ENCODE data around the gene FAM13C. TPM values are rescaled to one million over a fixed set of nuclear protein-coding genes. Genes with fewer than 3 reads are reported as not detected.

The FAM13C gene
- total and polyA plus RNA-seq, 2 of the 13 experiments (the other 11 are each of a cell fraction or from before 2014, with no cell fraction given): 0.07 to 0.26 TPM

- BruUV-seq (replicated peaks): no TSS peak
- CTCF ChIA-PET (ENCODE audit: low intra/inter-chr PET ratio, low total read pairs): no interaction called here
Measured at GRCh38 chr10:59397961-59398360, 35.6 kb upstream of the FAM13C start.

DNA sequence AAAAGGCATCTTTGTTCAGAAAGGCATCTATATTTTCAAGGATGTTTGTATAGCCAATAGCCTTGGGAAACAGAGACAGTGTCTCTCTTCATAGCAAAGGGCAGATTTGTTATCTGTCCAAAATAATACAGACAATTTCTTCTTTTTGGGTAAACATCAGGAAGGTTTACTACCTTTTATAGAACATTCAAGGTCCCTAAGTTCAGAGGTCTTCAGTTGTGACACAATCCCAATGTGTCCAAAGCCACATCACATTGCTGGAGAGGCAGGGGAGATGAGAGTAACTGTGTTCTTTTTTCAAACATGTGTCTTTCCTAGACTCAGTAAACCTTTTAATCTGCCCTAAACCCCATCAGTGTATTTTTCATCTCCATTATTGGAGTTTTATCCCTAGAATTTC is 33.6 kb upstream of the FAM13C start:
- H3K27ac ChIP-seq (ENCODE audit: extremely low read length, insufficient read depth, low read length): no peak overlapping the region
- no peaks in the 10 kb centered on the region for H3K9me3 ChIP-seq (ENCODE audit: low read length)
- H3K79me2 ChIP-seq (ENCODE audit: insufficient read depth, low read length): no peaks in the 10 kb centered on the region
- no peaks in the 10 kb centered on the region for H3K36me3 ChIP-seq (replicated peaks in 1 of 2; ENCODE audit: control insufficient read depth in 1 of 2, insufficient read depth in 2 of 2, low read length in 2 of 2)
- no peaks in the 10 kb centered on the region for H4K20me1 ChIP-seq (ENCODE audit: insufficient read depth, low read length)
- FAIRE-seq (peak; percentile 56), DNase-seq (ENCODE audit: low spot score) (peak; percentile 68), ATAC-seq (peak; percentile 89)
- CTCF ChIA-PET (ENCODE audit: low intra/inter-chr PET ratio, low total read pairs): no interaction called here
- peaks cover 14% of the 10 kb centered on the region; the same call in 1 of the 2 replicates for H3K4me1 ChIP-seq (ENCODE audit: insufficient read depth, low read length)
- no peak overlapping the region for H3K9ac ChIP-seq (ENCODE audit: insufficient read depth, low read depth, low read length)
- no peak overlapping the region for H2AFZ ChIP-seq (ENCODE audit: low read length)
- no peak overlapping the region for H3K4me3 ChIP-seq (replicated peaks in 1 of 3; ENCODE audit: insufficient read depth in 1 of 3, low read depth in 2 of 3, low read length in 3 of 3)
- intact Hi-C loops (cut with micrococcal nuclease; ENCODE audit: unreplicated experiment): no loop called here
- in situ Hi-C loops (cut with HindIII; ENCODE audit: extremely low pct_ligation_motif_present, low pct_unique_long_range_greater_than_20kb): no loop called here
- no peaks in the 10 kb centered on the region for H3K27me3 ChIP-seq (ENCODE audit: control insufficient read depth in 1 of 2, insufficient read depth in 2 of 2, low read length in 2 of 2)
- POLR2A ChIA-PET: no interaction called here
- no peak overlapping the region for H3K4me2 ChIP-seq (ENCODE audit: low read depth, low read length)
- BruUV-seq (replicated peaks): no TSS peak
- TF ChIP-seq ZNF101 (CRISPR knock-in tag; IDR thresholded peaks at IDR 0.05; ENCODE audit: borderline replicate concordance, low read depth): no peak
- TF ChIP-seq, protein P1, sequence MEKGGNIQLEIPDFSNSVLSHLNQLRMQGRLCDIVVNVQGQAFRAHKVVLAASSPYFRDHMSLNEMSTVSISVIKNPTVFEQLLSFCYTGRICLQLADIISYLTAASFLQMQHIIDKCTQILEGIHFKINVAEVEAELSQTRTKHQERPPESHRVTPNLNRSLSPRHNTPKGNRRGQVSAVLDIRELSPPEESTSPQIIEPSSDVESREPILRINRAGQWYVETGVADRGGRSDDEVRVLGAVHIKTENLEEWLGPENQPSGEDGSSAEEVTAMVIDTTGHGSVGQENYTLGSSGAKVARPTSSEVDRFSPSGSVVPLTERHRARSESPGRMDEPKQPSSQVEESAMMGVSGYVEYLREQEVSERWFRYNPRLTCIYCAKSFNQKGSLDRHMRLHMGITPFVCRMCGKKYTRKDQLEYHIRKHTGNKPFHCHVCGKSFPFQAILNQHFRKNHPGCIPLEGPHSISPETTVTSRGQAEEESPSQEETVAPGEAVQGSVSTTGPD (CRISPR knock-in tag; IDR thresholded peaks at IDR 0.05): no peak
- TF ChIP-seq NR2C2 (CRISPR knock-in tag; IDR thresholded peaks at IDR 0.05; ENCODE audit: borderline replicate concordance): peak; percentile 32; the same call in 1 of the 2 replicates
- peak; percentile 57; the same call in 1 of the 2 replicates for TF ChIP-seq GATAD2A (CRISPR knock-in tag; IDR thresholded peaks at IDR 0.05)
- no peak for TF ChIP-seq ZNF225 (CRISPR knock-in tag; IDR thresholded peaks at IDR 0.05)
- no peak for TF ChIP-seq SCMH1 (CRISPR knock-in tag; IDR thresholded peaks at IDR 0.05; ENCODE audit: borderline replicate concordance)
- TF ChIP-seq, protein P2, sequence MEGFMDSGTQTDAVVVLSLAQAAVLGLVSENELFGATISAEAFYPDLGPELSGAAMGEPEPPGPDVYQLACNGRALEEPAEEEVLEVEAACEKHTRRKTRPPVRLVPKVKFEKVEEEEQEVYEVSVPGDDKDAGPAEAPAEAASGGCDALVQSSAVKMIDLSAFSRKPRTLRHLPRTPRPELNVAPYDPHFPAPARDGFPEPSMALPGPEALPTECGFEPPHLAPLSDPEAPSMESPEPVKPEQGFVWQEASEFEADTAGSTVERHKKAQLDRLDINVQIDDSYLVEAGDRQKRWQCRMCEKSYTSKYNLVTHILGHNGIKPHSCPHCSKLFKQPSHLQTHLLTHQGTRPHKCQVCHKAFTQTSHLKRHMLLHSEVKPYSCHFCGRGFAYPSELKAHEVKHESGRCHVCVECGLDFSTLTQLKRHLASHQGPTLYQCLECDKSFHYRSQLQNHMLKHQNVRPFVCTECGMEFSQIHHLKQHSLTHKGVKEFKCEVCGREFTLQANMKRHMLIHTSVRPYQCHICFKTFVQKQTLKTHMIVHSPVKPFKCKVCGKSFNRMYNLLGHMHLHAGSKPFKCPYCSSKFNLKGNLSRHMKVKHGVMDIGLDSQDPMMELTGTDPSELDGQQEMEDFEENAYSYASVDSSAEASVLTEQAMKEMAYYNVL (CRISPR knock-in tag; IDR thresholded peaks at IDR 0.05; ENCODE audit: borderline replicate concordance): 0 out of 2 replicates have a peak, but pooled peaks have one; percentile 44
- no peak for TF ChIP-seq ZNF549 (CRISPR knock-in tag; IDR thresholded peaks at IDR 0.05)
- TF ChIP-seq ETS1 (CRISPR knock-in tag; IDR thresholded peaks at IDR 0.05): no peak
- no peak for TF ChIP-seq ZNF547 (CRISPR knock-in tag; IDR thresholded peaks at IDR 0.05)
- TF ChIP-seq YEATS2 (CRISPR knock-in tag; IDR thresholded peaks at IDR 0.05; ENCODE audit: borderline replicate concordance): no peak

More at GRCh38 chr10:59397961-59398360, 35.6 kb upstream of the FAM13C start:
- TF ChIP-seq ZNF589 (CRISPR knock-in tag; conservative IDR thresholded peaks at IDR 0.05): no peak
- H3K36me3 ChIP-seq (replicated peaks in 1 of 2; ENCODE audit: control insufficient read depth in 1 of 2, insufficient read depth in 2 of 2, low read length in 2 of 2): no peaks in the 10 kb centered on the region
- no peaks in the 10 kb centered on the region for H4K20me1 ChIP-seq (ENCODE audit: insufficient read depth, low read length)
- H3K4me3 ChIP-seq (replicated peaks in 1 of 3; ENCODE audit: insufficient read depth in 1 of 3, low read depth in 2 of 3, low read length in 3 of 3): no peak overlapping the region
- H3K4me1 ChIP-seq (ENCODE audit: insufficient read depth, low read length): peaks cover 14% of the 10 kb centered on the region; the same call in 1 of the 2 replicates
- H3K79me2 ChIP-seq (ENCODE audit: insufficient read depth, low read length): no peaks in the 10 kb centered on the region
- no peak overlapping the region for H3K9ac ChIP-seq (ENCODE audit: insufficient read depth, low read depth, low read length)
- POLR2A ChIA-PET: no interaction called here
- no peak for DNase-seq (ENCODE audit: low spot score)
- H3K4me2 ChIP-seq (ENCODE audit: low read depth, low read length): no peak overlapping the region
- no peak overlapping the region for H2AFZ ChIP-seq (ENCODE audit: low read length)
- ATAC-seq: no peak
- intact Hi-C loops (cut with micrococcal nuclease; ENCODE audit: unreplicated experiment): no loop called here
- H3K27ac ChIP-seq (ENCODE audit: extremely low read length, insufficient read depth, low read length): no peak overlapping the region
- no peaks in the 10 kb centered on the region for H3K9me3 ChIP-seq (ENCODE audit: low read length)
- FAIRE-seq: no peak
- in situ Hi-C loops (cut with HindIII; ENCODE audit: extremely low pct_ligation_motif_present, low pct_unique_long_range_greater_than_20kb): no loop called here
- H3K27me3 ChIP-seq (ENCODE audit: control insufficient read depth in 1 of 2, insufficient read depth in 2 of 2, low read length in 2 of 2): no peaks in the 10 kb centered on the region
- 36% methylated on average over 3 of the region's 3 CpGs for WGBS (ENCODE audit: low lambda C conversion rate)

Measured in HepG2 (cell line).